Measurements from ENCODE around the gene ACACB.

The ACACB gene

GRCh38 chr12:109273354-109273753 lies 157.0 kb downstream of the ACACB start:
- Histone ChIP-seq H3K4me1 (peaks cover 6% of the 10 kb centered on the region), H3K27me3 (no peaks in the 10 kb centered on the region), H3K4me3 (ENCODE audit: low read depth, low read length) (no peak overlapping the region), H3K9me3 (no peaks in the 10 kb centered on the region), H3K36me3 (no peaks in the 10 kb centered on the region)
- no peak for TF ChIP-seq CTCF (IDR thresholded peaks at IDR 0.05; ENCODE audit: low read depth, low read length)
- peak; percentile 60 for DNase-seq

GRCh38 chr12:109274381-109274780 lies 158.0 kb downstream of the ACACB start:
- no peak for DNase-seq
- H3K36me3 ChIP-seq, result no peaks in the 10 kb centered on the region
- peaks cover 6% of the 10 kb centered on the region for H3K4me1 ChIP-seq
- no peaks in the 10 kb centered on the region for H3K27me3 ChIP-seq
- H3K9me3 ChIP-seq, result no peaks in the 10 kb centered on the region
- no peak for TF ChIP-seq CTCF (IDR thresholded peaks at IDR 0.05; ENCODE audit: low read depth, low read length)
- H3K4me3 ChIP-seq (ENCODE audit: low read depth, low read length), result no peak overlapping the region

GRCh38 chr12:109275173-109275572 lies 158.8 kb downstream of the ACACB start:
- Histone ChIP-seq H3K4me3 (ENCODE audit: low read depth, low read length) (no peak overlapping the region), H3K36me3 (no peaks in the 10 kb centered on the region), H3K4me1 (peaks cover 6% of the 10 kb centered on the region), H3K27me3 (no peaks in the 10 kb centered on the region), H3K9me3 (no peaks in the 10 kb centered on the region)
- no peak for TF ChIP-seq CTCF (IDR thresholded peaks at IDR 0.05; ENCODE audit: low read depth, low read length)
- DNase-seq, result no peak

GRCh38 chr12:109276160-109276559 lies 159.8 kb downstream of the ACACB start:
- TF ChIP-seq CTCF (IDR thresholded peaks at IDR 0.05; ENCODE audit: low read depth, low read length), result no peak
- no peak overlapping the region for H3K4me3 ChIP-seq (ENCODE audit: low read depth, low read length)
- H3K27me3 ChIP-seq, result no peaks in the 10 kb centered on the region

GRCh38 chr12:109277255-109277898 lies 161.0 kb downstream of the ACACB start:
- Histone ChIP-seq H3K27me3 (no peaks in the 10 kb centered on the region), H3K4me1 (peaks cover 6% of the 10 kb centered on the region), H3K36me3 (no peaks in the 10 kb centered on the region), H3K4me3 (ENCODE audit: low read depth, low read length) (no peak overlapping the region), H3K9me3 (no peaks in the 10 kb centered on the region)
- DNase-seq, result no peak
- no peak for TF ChIP-seq CTCF (IDR thresholded peaks at IDR 0.05; ENCODE audit: low read depth, low read length)

More at GRCh38 chr12:109276160-109276559, 159.8 kb downstream of the ACACB start:
- Histone ChIP-seq H3K9me3 (no peaks in the 10 kb centered on the region), H3K36me3 (no peaks in the 10 kb centered on the region), H3K4me1 (peaks cover 6% of the 10 kb centered on the region)
- DNase-seq, result no peak

GRCh38 chr12:109277899-109278762 lies 161.7 kb downstream of the ACACB start:
- DNase-seq, result no peak
- no peaks in the 10 kb centered on the region for H3K27me3 ChIP-seq

More at GRCh38 chr12:109277899-109278762, 161.7 kb downstream of the ACACB start:
- H3K36me3 ChIP-seq, result no peaks in the 10 kb centered on the region
- TF ChIP-seq CTCF (IDR thresholded peaks at IDR 0.05; ENCODE audit: low read depth, low read length), result no peak
- no peaks in the 10 kb centered on the region for H3K9me3 ChIP-seq
- H3K4me1 ChIP-seq, result peaks cover 6% of the 10 kb centered on the region
- no peak overlapping the region for H3K4me3 ChIP-seq (ENCODE audit: low read depth, low read length)

Measured in BE2C (cell line).